Posterior cingulate gyrus (tissue), 11 donors: ENCODE results near the gene NIPAL1.
"Not testable (repeated sequence)": the region's sequence is repeated elsewhere in the genome, so short reads cannot be mapped to it uniquely, and the experiment has no call there.

Experiments
- DNase-seq, 10 donors: peaks; one replicate each; pipeline versions ENCODE4 v3.0.0 to v3.0.0-alpha.2; 2020 to 2021; ENCODE audit warnings: mixed read lengths in 3 of 10
- intact Hi-C: fragments of 100-400 bp; cut with DNase I; formaldehyde crosslinking; loops from one replicate; pipeline ENCODE4 v1.15.1; 2023

Gene NIPAL1

DNA sequence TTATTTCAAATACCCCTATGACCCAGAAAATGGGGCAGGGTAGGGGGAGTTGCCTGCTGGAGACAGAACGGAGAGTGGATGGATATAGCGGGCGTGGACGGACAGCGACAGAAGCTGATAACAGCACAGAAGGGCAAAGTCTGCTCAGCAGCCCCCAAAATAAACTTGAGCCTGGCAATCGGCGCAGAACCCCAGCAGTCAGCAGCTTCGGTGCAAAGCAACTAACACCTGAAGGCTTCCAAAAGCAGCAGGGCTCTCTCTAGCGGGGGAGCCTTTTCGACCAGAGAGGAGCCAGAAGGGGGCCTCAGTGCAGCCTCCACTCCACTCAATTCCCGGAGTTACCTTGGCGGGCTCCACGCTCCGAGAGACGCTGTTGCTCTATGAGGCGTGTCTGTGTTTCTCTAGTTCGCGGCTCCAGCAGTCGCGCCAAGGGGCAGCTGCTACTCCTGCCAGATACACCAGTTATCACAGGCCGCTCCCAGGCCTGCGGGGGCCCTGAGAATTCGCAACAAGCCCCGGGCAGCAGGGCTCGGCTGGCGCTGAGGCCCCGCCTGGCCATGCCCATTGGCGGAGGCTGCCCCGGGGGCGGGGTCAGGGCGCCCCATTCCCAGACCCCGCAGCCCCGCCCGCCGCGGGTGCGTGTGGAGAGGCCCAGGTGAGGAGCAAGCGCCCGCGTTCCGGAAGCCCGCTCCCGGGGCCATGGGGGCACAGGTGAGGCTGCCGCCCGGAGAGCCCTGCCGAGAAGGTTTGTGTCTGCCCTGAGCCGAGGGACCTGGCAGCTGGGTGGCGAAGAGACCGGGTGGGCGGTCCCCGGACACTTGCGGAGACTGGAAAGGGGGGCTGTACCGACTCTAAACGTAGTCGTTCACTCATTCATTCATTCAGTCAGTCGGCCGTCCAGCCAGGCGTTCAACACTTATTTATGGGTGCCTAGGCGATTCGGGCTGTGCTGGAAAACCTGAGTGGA, at the start of gene NIPAL1, which contains the start of gene CNGA1:
Gene NIPAL1 (plus strand): TSS at position 632 of the 967 bp plus-strand sequence. CDS start 68 bp downstream, at position 700.
Gene CNGA1 (minus strand): TSS at position 541 of the 967 bp plus-strand sequence. CDS start 63,992 bp downstream, outside the sequence.
- peak; percentile 21 to 93 (median 45) for DNase-seq
- intact Hi-C loops: no loop called here

DNA sequence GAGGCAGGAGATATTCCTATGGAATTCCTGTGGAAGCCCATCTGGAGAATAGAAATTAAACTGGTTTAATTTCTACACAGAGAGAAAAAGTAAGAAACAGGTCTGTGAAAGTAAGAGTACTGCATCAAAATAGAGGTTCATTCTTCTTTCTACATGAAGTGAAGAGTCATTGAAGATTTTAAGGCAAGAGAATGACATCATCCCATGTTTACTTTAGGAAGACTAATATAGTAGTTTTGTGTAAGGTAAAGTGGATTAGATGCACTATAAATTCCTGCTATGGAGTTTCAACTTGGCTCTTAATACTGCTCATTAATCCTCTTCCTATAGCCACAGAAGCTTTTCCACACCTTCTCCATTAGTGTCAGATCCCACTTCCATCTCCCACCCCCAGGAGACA, 47.7 kb upstream of the NIPAL1 start:
- DNase-seq: no peak
- intact Hi-C loops: no loop called here

DNA sequence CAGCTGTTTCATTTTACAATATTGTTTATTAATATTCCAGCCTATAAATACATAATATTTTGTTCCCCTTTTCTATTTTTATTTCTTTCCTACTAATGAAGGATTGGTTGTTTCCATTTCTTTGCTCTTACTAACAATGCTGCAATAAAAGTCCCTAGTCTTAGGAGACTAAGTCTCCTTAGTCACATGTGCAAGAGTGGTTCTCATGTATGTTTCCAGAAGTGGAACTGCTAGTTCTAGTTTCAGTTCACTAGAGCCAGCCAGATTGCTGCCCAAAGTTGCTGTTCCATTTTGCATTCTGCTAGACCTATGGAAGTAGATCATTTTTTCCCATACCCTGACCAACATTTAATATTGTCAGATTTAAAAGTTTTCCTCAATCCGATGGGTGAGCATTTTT, 44.4 kb upstream of the NIPAL1 start:
- no peak for DNase-seq

DNA sequence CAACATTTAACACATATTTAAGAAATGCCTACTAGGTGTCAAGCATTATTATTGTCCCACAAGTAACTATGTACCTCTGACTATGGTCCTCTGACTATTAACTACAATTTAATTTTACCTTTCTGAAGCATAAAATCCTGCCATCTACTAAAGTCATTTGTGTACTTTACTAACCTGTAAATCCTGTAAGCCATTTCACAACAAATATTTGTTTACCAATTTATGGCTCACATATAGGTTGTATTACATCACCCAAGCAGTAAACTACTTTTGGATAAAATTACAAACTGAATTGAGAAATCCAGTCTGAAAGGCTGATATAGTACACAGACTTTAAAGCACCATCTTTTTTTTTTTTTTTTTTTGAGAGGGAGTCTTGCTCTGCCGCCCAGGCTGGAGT, 43.9 kb upstream of the NIPAL1 start:
- no peak for DNase-seq
- intact Hi-C loops: no loop called here

More for the DNA sequence above, 44.4 kb upstream of the NIPAL1 start:
- intact Hi-C loops: no loop called here

DNA sequence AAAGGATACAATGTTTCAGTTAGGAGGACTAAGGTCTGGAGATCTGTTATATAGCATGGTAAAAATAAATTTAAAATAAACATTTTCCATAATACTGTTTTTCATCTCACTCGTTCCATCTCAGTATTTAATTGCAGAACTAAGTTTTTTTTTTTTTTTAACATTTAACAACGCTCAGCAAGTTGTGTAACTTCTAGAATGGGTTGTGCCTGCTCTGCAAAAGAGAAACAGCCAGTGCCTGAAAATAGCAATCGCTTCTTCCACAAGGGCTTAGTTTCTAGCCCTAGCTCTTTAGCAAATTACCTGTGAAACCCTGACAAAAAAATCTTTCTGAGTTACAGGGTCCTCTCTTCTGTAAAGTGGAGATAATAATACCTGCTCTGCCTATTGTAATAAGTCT, 42.0 kb upstream of the NIPAL1 start:
- intact Hi-C loops: no loop called here
- DNase-seq: no peak

DNA sequence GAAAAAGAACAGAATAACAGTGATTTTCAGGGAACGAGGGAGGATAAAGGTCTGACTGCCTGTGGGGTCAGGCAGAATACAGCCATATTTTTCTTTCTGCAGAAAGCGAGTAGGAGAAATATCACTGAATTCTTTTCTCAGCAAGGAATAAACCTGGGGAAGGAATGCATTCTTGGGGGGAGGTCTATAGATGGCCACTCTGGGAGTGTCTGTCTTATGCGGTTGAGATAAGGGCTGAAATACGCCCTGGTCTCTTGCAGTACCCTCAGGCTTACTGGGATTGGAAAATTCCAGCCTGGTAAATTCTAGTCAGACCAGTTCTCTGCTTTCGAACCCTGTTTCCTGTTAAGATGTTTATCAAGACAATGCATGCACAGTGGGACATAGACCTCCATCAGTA, 26.4 kb upstream of the NIPAL1 start:
- intact Hi-C loops: no loop called here
- no peak for DNase-seq

DNA sequence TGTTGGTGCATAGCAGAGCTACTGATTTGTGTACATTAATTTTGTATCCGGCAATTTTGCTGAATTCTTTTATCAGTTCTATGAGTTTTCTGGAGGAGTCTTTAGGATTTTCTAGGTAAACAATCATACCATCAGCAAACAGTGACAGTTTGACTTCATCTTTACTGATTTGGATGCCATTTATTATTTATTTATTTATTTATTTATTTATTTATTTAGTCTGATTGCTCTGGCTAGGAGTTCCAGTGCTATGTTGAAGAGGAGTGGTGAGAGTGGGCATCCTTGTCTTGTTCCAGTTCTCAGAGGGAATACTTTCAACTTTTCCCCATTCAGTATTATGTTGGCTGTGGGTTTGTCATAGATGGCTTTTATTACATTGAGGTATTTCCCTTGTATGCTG, 24.1 kb upstream of the NIPAL1 start:
- DNase-seq, intact Hi-C loops: not testable (repeated sequence)

DNA sequence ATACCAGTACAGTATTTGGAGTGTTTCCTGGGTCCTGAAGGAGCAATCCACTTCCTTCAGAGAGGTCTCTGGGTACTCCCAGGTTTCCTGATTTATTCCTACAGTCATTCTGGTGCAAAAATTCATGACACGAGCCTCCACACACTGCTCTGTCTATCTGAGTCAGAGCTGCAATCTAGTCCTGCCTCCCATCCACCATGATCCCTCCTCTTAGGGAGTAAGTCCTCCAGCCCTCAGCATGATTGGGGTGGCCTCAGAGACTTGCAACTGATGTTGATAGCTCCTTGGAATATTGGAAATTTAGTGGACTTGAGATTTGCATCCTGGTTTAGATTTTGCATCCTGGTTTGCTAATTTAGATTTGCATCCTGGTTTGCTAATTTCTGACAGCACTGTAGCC, 20.6 kb upstream of the NIPAL1 start:
- DNase-seq: no peak
- intact Hi-C loops: no loop called here

DNA sequence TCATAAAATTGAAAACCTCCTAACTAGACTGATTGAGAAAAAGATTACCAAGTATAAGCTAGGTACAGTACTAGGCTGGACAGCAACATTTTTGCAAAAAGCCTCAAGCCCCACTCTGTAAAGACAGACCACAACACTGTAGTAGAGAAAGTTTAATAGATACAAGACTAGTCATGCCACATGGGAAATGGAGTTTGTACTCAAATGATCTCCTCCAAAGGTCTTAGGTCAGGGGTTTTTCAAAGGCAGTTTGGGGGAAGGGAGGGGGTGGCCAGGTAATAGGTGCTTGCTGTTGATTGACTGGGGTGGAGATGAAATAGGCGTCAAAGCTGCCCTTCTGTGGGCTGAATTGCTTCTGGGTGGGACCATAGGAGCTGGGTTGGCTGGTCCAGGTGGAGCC, 14.3 kb upstream of the NIPAL1 start:
- no peak for DNase-seq
- intact Hi-C loops: loop anchor here (10.0 kb wide), 1 partner anchor 143 kb away; no protein-coding TSS in a partner anchor

DNA sequence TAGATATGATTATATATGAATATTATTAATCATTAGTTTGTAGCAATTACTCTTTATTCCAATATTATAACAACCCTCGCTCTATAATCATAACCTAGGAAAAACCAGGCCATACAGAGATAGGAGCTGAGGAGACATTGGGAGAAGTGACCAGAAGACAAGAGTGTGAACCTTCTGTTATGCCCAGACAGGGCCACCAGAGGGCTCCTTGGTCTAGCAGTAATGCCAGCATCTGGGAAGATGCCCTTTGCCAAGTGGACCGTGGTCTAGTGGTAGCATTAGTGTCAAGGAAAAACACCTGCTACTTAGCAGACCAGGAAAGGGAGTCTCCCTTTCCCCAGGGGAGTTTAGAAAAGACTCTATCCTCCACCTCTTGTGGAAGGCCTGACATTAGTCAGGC, 13.0 kb upstream of the NIPAL1 start:
- DNase-seq: peak in 7 of 10 donors; percentile 13 to 85 (median 34)
- intact Hi-C loops: loop anchor here (1.0 to 10.0 kb wide), 2 partner anchors 84 to 141 kb away; no protein-coding TSS in a partner anchor

DNA sequence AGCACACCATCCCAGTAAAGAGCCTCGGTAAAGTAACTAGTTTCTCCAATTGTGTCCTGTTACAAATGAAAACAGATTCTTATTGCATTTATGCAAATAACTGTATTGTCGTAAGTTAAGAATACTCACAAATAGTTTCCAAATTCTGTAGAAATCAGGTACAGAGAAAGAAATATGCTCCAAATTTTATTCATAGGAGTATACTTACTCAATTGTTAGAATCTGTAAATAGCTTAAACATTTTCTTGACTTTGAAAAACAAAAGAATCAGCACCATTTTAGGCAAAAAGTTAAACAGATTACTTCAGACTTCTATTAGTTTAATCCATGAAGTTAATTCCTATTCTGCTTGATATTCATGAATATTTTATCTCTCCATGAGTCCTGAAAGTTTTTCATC, 10.8 kb upstream of the NIPAL1 start:
- DNase-seq: no peak
- intact Hi-C loops: loop anchor here (10.0 kb wide), 1 partner anchor 139 kb away; no protein-coding TSS in a partner anchor

DNA sequence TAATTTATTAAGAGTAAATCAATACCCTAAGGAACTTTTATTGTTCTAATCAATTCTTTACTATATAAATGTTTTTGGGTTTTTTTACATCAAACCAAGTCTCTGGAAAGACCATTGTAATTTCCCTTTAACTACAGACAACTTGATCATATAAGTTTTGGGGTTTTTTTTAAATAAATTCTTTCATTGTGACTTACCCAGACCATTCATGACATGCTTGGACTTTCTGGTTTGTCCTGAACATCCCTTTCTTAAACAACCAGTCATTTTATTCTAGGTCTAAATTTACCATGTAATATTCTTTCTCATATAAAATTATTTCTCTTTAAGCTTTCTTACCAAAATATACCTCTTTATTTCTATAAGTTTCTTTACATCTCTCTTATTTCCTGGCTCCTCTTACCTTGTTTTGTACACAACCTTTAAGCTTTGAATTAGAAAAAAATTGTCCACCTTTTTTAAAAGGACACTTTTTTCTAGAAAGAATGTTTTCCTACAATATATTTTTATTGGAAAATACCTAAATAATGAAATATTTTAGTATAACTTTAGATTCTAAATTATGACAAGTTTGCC, 8.5 kb upstream of the NIPAL1 start:
- intact Hi-C loops: loop anchor here (10.0 kb wide), 1 partner anchor 137 kb away; no protein-coding TSS in a partner anchor
- DNase-seq: no peak

DNA sequence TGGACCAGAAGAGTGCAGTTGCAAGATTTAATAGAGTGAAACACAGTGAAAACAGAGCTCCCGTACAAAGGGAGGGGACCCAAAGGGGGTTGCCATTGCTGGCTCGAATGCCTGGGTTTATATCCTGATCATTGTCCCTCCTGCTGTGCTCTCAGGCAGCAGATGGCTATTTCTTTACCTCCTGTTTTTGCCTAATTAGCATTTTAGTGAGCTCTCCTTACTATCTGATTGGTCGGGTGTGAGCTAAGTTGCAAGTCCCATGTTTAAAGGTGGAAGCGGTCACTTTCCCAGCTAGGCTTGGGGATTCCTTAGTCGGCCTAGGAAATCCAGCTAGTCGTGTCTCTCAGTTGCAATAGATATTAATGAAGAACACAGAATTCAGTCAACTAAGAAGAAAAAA, 5.7 kb upstream of the NIPAL1 start:
- DNase-seq, intact Hi-C loops: not testable (repeated sequence)

DNA sequence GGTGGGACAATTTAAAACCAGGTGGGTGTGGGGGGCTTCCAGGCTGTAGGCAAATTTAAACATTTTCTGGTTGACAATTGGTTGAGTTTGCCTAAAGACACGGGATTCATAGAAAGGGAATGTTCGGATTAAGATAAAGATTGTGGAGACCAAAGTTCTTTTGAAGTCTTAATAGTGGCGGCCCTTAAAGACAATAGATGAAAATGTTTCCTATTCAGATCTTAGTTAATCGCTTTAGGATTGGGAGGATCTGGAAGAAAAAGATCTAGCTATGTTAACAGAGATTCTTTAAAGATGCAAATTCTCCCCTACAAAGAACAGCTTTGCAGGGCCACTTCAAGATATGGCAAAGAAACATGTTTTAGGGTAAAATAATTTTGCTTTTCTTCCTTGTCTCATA, 4.8 kb upstream of the NIPAL1 start:
- intact Hi-C loops: no loop called here
- no peak for DNase-seq

DNA sequence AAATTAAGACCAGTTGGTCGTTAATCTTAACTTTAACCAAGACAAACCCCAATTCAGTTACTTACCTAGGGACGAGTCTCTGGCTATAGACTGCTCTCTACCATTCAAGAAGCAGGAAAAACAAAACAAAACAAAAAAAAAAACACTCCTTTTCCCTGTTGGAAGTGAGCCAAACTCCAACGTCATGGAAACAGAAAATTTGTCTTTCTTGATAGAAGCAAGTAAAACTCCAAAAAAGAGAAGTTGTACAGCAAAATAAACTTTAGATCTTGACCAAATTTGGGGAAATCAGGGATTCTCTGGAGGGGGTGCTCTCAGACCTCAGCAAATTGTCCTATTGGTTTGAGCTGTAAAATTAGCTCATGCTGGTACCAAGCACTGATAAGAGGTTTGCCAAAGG, 3.7 kb upstream of the NIPAL1 start:
- intact Hi-C loops: no loop called here
- no peak for DNase-seq

DNA sequence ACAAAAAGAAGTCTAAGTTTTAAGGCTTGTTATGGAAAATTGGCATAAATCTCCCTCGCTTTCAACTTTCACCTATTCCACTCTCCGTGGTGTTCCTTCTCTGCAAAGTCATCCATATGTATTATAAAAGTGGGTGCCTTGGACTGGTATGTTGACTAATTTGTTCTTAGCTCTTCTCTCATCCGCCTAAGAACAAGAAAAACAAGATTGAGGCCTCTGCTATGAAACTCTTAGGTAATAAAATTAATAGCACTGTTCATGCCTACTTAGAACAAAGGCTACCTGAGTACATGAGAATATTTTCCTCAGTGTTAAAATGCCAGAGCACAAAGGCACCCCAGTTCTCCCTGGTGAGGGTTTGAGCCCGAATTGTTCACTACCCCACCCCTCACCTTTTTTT, 1.4 kb upstream of the NIPAL1 start:
- intact Hi-C loops: no loop called here

DNA sequence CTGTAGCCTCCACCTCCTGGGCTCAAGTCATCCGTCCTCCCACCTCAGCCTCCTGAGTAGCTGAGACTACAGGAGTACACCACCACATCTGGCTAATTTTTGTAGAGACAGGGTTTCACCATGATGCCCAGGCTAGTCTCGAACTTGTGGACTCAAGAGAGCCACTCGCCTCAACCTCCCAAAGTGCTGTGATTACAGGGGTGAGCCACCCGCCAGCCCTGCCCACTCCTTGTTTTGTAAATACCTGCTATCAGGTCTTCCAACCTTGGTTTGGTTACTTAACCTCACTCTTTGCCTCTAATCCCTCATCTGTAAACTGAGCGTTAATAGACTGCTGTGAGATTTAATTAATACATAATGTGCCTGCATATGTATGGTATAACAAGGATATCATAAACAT, 894 bp upstream of the NIPAL1 start:
- intact Hi-C loops: no loop called here

More for the DNA sequence above, 1.4 kb upstream of the NIPAL1 start:
- DNase-seq: no peak

DNA sequence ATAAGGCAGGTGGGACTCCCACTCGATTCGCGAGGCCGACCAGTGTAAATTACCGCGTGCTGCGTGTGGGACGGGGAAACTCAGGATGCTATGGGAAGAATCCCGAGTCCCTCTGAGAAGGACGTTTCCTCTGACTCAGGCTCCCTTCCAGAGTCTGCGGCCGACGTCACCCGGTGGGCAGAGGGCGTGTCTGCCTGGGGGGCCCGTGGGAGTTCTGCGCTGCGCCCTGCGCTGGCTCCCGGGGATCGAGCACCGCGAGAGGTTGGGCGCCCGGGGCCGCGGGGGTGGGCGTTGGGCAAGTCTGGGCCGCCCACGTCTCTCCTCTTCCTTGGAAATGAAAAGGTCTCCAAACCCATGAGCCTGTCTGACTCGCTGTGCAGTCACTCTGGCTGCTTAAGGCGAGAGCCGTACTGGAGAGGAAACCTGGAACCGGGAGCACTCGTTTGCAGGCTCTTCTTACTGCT, 568 bp downstream of the NIPAL1 start:
- DNase-seq: peak in 7 of 10 donors; percentile 7 to 84 (median 10)
- intact Hi-C loops: no loop called here

More for the DNA sequence above, 894 bp upstream of the NIPAL1 start:
- DNase-seq: no peak

DNA sequence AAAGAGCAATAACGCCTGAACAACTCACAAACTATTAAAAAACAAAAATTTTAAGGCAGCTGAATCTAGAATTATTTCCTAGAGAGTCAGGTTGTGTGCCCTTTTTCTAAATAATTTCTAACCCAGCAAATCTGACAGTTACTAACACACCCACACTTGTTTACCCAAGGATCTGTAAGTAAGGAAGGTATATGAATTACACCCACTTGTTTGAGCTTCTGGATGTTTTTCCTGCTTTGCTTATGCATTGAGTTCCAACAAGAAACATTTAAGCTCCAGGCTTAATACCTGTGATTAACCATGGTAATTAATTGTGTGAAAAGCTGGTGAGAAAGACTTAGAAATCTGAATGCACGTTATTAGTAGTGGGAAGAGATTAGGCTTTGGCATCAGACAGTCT, 1.5 kb downstream of the NIPAL1 start:
- no peak for DNase-seq
- intact Hi-C loops: no loop called here

DNA sequence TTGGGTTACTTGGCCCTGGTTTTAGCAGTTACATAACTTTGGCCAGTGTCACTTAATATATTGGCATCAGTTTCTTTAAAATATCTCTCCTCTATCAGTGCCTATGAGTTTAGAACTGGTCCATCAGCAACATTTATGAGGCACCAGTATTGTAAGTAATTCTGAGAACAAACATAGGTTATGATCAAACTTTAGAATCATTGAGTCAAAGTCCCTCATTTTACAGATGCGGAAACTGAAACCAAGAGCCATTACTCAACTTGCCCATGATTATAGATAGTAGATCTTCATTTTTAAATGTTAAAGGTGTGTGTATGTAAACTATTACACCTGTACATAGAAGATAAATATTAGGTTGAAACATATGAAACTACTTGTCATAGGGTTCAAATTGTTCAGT, 4.5 kb downstream of the NIPAL1 start:
- DNase-seq: no peak
- intact Hi-C loops: no loop called here

DNA sequence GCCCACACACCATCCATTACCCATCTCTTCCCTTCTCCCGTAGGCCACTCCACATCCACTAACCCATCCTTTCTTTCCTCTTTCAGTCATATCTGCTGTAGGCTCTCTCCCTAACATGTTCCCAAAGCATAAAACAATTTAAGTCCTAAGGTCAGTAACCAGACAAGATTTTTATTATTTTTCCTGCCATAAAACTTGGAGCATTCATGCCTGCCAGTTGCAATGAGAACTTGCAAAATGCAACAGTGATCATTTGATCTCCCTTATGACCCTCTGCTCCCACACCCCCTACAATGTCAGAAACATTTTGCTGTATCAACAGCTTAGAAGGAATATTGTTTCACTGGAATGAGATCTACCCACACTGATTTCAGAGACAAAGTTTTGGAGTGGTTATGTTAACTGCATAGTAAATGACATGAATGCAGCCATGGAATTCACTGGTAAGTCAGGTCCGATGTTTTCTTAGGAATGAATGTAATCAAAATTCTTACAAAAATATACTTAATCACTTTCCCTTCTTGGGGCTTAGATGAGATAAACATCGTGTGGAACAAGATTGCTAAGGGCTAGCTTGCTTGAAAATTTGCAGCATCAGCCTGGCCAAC, 5.7 kb downstream of the NIPAL1 start:
- intact Hi-C loops: no loop called here
- DNase-seq: no peak
